Fibroblast of gingiva (primary cell): ENCODE results near the gene GBP1.
"Not testable (repeated sequence)": the region's sequence is repeated elsewhere in the genome, so short reads cannot be mapped to it uniquely, and the experiment has no call there.

Source experiments
- DNase-seq: peaks from one replicate; pipeline ENCODE4 v3.0.0-alpha.2; 2011; ENCODE audit warnings: low read depth

Gene GBP1

GRCh38 chr1:89051955-89052312 lies 13.1 kb downstream of the GBP1 start:
- no peak for DNase-seq

DNA sequence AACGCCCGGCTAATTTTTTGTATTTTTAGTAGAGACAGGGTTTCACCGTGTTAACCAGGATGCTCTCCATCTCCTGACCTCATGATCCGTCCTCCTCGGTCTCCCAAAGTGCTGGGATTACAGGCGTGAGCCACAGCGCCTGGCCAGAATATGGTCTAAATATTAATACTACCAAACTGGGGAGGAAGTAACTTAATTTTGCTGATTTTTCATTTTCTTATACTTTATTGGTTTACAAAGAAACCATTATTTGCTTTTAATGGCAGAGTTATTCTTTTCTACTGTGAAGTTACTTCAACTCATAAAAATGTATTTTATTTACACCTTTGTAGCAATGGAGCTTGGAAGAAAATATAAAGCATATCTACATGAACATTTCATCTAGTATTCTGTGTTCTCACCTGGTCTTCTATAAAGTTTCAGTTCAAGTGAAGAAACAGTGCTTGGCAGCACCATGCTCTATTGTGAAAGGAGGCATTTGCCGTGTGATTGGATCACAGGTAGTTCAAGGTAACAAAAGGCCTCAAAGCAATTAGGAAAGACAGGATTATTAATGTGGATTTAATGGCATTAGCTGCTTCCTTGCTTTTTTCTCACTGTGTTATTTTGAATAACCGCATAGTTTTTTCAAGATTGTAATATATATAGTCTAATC lies 13.6 kb downstream of the GBP1 start:
- DNase-seq, result no peak

DNA sequence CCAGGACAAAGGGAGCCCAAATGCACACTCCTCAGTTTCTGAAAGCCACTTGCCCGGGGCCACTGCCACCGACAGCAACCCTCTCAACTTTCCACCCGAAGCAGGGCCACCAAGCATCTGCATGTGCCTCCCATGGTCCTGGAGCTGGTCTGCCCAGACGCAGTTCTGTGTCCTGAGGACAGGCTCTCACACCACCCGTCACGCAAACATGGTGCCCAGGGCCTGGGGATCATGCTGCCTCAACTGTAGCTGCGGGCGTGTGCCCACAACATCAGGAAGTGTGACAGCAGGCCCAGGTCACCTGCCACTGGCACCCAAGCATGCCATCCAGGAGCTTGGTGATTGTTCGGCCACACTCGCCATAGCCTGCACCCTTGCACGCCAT lies 14.4 kb downstream of the GBP1 start:
- no peak for DNase-seq

DNA sequence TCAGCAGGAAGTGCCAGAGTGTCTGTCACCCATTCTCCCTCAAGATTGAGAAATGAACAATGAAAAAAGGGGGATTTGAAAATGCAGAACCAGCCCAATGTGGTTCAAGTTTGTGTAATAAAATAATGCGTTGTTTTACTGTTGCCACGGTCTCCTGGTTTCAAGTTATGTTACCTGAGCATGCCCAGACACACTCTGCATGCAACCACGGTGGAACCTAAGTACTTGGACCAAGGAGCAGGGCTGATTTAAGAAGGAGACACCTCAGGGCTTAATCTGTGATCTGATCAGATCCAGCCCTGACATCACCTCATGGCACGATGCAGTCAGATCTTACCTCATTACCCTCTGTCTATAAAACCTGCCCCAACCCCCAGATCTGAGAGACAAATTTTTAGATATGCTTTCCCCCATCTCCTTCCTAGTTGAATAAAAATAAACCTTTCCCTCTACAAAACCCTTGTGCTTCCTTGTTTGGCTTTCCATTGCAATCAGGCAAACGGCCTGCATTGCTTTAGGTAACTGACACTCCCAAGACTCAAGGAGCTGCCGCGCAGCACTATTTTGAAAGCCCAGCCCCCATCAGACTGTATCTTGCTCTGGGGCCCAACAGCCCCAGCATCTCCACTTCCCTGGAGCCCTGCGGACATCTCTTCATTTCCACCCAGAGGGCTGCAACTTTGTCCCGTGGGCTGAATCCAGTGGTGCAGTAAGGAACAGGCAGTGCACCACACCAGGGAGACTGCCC lies 14.9 kb downstream of the GBP1 start:
- not testable (repeated sequence) for DNase-seq

- DNase-seq, result not testable (repeated sequence)
Measured at GRCh38 chr1:89049187-89049586, 15.8 kb downstream of the GBP1 start.

- no peak for DNase-seq
Measured at GRCh38 chr1:89047734-89048133, 17.3 kb downstream of the GBP1 start.

DNA sequence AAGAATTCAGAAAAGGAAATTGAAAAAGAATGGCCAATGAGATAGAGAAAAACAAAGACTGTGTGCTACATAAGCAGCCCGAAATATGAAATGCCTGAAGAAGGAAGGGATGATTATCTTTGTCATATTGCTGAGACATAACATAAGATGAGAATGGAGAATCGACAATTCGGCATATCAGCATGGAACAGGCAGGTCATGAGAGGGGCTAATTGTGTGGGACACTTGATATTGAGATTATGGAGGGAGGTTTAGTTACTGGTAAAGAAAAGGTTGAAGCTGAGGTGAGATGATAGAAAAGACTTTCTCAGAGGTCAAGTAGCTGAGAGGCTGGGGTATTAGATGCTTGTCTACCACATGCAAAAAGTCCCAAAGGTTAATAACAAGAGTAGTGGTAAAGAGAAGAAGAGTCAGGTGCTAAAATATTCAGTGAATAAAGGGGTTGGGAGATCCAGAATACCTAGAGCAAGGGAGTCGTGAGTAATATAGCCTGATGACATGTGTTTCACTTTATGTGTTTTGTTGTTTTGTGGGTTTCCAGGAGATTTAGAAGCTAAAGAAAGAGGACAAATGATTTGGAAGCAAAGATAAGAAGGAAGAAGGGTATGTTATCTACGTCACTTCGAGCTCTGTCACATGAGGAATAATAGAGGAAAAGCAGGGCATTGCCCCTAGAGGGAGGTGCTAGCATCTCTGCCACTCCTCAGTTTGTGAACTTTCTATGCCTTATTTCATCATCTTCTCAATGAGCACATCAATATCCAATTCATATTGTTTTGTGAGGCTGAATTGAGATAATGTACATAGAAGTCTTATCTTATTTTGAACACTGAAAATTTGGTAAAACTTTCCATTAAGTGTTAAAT lies 18.5 kb downstream of the GBP1 start:
- not testable (repeated sequence) for DNase-seq

- no peak for DNase-seq
Measured at GRCh38 chr1:89044970-89045721, 19.9 kb downstream of the GBP1 start.

DNA sequence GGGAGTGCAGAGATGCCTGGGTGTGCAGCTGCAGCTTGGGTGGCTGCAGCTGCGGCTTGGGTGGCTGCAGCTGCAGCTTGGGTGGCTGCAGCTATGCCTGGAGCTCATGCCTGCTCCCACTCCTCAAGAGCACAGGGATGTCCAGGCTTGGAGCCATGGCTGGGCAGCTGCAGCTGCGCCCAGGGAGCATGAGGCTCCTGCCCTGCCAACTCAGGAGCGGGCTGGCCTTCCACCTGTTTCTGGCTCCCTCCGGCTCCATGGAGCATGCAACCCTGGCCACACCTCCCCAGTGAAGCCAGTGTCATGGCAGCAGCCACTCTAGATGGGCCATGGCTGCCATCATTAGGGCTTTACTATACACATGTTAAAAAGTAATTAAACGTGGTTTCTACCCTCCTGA lies 21.1 kb downstream of the GBP1 start:
- no peak for DNase-seq

GRCh38 chr1:89042491-89042890 lies 22.5 kb downstream of the GBP1 start:
- DNase-seq, result no peak

- no peak for DNase-seq
Measured at GRCh38 chr1:89041721-89042120, 23.3 kb downstream of the GBP1 start.

GRCh38 chr1:89041119-89041641 lies 23.8 kb downstream of the GBP1 start:
- DNase-seq, result peak; percentile 40

DNA sequence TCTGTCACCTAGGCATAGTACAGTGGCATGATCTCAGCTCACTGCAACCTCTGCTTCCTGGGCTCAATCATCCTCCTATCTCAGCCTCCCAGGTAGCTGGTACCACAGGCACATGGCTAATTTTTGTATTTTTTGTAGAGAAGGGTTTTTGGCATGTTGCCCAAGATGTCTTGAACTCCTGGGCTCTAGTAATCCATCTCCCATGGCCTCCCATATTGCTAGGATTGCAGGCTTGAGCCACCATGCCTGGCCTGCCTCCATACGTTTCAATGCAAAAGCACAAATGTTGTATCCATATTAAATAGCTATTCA lies 24.7 kb downstream of the GBP1 start:
- DNase-seq, result no peak

DNA sequence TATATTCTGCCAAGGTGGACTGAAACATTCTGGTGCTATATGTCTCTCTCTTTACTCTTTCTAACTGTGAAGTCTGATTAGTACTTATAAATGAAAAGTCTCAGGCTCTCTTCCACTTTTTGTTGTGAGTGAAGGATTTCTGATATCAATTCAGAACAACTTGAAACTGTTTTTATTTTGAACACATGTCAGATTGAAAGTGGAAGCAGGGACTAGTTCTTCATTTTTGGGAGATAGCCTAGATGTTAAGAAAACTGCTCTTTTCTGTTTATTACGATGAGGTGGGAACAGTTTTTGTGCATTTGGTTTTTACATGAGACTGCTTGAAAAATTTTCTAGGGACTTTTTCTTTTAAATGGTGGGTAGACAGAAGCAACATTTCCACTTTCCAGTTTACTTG lies 27.8 kb downstream of the GBP1 start:
- DNase-seq, result no peak

GRCh38 chr1:89035080-89035479 lies 29.9 kb downstream of the GBP1 start:
- no peak for DNase-seq

DNA sequence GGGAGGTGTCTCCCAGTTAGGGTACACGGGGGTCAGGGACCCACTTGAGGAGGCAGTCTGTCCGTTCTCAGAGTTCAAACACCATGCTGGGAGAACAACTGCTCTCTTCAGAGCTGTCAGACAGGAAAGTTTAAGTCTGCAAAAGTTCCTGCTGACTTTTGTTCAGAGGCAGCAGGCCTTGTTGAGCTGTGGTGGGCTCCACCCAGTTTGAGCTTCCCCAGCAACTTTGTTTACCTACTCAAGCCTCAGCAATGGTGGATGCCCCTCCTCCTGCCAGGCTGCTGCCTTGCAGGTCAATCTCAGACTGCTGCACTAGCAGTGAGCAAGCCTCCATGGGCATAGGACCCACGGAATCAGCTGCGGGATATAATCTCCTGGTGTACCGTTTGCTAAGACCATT lies 31.0 kb downstream of the GBP1 start:
- not testable (repeated sequence) for DNase-seq

DNA sequence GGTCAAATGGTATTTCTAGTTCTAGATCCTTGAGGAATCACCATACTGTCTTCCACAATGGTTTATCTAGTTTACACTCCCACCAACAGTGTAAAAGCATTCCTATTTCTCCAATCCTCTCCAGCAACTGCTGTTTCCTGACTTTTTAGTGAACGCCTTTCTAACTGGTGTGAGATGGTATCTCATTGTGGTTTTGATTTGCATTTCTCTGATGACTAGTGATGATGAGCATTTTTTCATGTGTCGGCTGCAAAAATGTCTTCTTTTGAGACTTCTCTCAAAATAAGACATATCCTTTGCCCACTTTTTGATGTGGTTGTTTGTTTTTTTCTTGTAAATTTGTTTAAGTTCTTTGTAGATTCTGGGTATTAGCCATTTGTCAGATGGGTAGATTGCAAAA lies 36.0 kb downstream of the GBP1 start:
- DNase-seq, result not testable (repeated sequence)

GRCh38 chr1:89025928-89026327 lies 39.1 kb downstream of the GBP1 start:
- DNase-seq, result no peak

DNA sequence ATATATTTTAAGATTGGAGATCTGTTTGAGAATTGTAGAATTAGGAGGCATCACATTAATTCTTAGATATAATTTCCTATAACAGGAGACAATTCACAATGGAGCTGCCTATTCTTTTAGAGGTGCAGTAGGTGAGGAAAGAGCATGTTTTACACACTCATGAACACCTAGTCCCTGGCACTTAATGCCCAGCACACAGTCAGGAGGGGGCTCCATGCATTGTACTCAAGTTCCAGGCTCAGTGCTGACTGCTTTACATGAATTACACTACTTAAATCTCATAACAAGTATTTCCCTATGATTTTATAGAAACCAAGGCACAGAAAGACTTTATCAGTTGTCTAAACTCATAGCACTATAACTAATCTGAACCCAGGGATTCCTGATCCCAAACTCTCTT lies 42.0 kb downstream of the GBP1 start:
- no peak for DNase-seq

DNA sequence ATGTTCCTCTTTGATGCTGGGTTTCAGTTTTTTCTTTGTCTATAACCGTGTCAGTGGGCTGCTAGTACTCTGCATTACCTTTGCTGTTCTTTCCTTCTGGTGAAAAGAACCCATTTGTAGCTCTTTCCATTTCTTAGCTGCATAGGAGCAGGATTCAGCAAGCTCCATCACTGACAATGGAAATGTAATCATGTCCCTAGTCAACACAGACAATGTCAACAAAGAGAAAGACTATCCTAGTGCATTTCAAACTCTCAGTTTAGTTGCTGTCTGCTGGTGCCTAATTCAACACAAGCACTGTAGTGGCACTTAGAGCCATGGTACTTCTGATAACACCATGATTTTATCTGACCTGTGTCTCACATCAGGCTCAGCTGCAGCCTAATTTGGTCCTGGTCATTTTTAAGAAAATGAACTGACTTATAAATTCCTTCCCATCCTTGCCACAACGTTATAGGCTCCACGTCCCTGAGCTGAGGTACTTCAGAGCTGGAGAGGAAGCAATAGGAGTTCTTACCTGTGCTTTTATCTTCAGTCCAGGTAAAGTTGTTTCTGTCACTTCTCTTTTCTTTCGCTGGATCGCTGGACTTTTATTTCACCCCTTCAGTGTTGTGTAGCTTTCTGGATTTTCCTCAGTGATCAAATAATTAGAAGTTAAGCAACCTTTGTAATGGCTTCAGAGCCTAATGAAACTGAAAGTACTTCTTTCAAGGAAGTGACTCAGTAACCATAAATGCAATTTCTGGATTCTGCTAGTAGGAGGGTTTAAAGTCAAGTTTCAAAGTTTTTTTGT lies 42.6 kb downstream of the GBP1 start, which contains the start of gene GBP3:
GBP3 (minus strand) TSS at position 700 of the 793 bp plus-strand sequence. CDS start 2,145 bp downstream, outside the sequence.
- peak; percentile 66 for DNase-seq

DNA sequence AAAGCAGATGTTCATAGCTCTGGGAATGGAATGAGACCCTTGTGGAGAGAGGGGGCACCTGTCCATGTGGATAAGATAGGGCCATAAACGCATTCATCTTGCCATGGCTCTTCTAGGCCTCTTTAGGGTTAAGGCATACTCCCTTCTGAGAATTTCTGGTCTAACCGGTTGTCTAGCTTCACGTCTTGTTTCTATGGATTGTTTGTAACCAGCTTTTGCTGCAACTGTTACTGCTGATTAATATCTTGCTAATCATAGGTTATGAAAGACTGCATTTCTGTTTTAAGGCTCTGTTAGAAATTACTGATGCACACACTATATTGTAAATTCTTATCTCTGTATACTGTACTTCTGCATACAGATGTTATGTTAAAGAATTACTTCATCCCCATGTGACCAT lies 46.7 kb downstream of the GBP1 start:
- not testable (repeated sequence) for DNase-seq
